Hepatocyte (in vitro differentiated cells): ENCODE results near the gene ARHGAP22. TPM values are rescaled to one million over a fixed set of nuclear protein-coding genes. Genes with fewer than 3 reads are reported as not detected.

Source experiments
- DNase-seq: peaks from one replicate; pipeline ENCODE4 v3.0.0-alpha.2; 2016; ENCODE audit warnings: low spot score
- H2AFZ ChIP-seq: fragments of 200-600 bp; sonication (generic); 2 replicates; pipeline ENCODE4 v1.6.0; 2016; ENCODE audit warnings: antibody characterized with exemption, mild to moderate bottlenecking
- H3K27ac ChIP-seq: fragments of 200-600 bp; sonication (generic); 2 replicates; pipeline ENCODE4 v1.5.1; 2016; ENCODE audit warnings: mild to moderate bottlenecking
- H3K27me3 ChIP-seq: fragments of 200-600 bp; sonication (generic); 2 replicates; pipeline ENCODE4 v1.6.1; 2016
- H3K36me3 ChIP-seq: fragments of 200-600 bp; sonication (generic); replicated peaks from 2 replicates; pipeline ENCODE4 v1.5.1; 2016; ENCODE audit warnings: low read depth; ENCODE audit not compliant: insufficient read depth
- H3K4me1 ChIP-seq: fragments of 200-600 bp; sonication (generic); 2 replicates; pipeline ENCODE4 v1.5.1; 2016; ENCODE audit warnings: mild to moderate bottlenecking, moderate library complexity; ENCODE audit not compliant: insufficient read depth
- H3K4me2 ChIP-seq: fragments of 200-600 bp; sonication (generic); 2 replicates; pipeline ENCODE4 v1.6.0; 2016
- H3K4me3 ChIP-seq: fragments of 200-600 bp; sonication (generic); 2 replicates; pipeline ENCODE4 v1.5.1; 2016; ENCODE audit warnings: mild to moderate bottlenecking
- H3K79me2 ChIP-seq: fragments of 200-600 bp; sonication (generic); 2 replicates; pipeline ENCODE4 v1.6.0; 2017; ENCODE audit warnings: mild to moderate bottlenecking
- H3K9me2 ChIP-seq: fragments of 200-600 bp; sonication (generic); replicated peaks from 2 replicates; pipeline ENCODE4 v1.6.0; 2017; ENCODE audit warnings: mild to moderate bottlenecking; ENCODE audit not compliant: insufficient read depth
- H3K9me3 ChIP-seq: fragments of 200-600 bp; sonication (generic); 2 replicates; pipeline ENCODE4 v1.5.1; 2016; ENCODE audit warnings: low read depth, mild to moderate bottlenecking
- H4K20me1 ChIP-seq: fragments of 200-600 bp; sonication (generic); 2 replicates; pipeline ENCODE4 v1.6.0; 2016; ENCODE audit warnings: mild to moderate bottlenecking; ENCODE audit not compliant: insufficient read depth, poor library complexity, severe bottlenecking
- CTCF ChIP-seq: fragments of 200-600 bp; sonication (generic); IDR thresholded peaks from 2 replicates; pipeline ENCODE4 v1.5.1; 2016; ENCODE audit warnings: antibody characterized with exemption, mild to moderate bottlenecking; ENCODE audit not compliant: poor library complexity
- EZH2 ChIP-seq: fragments of 200-600 bp; sonication (generic); IDR thresholded peaks from 2 replicates; pipeline ENCODE4 v1.6.1; 2016; ENCODE audit warnings: antibody characterized with exemption, mild to moderate bottlenecking, borderline replicate concordance
- EZH2phosphoT487 ChIP-seq: fragments of 200-600 bp; sonication (generic); IDR thresholded peaks from one replicate; pipeline ENCODE4 v1.6.1; 2018; ENCODE audit warnings: antibody characterized with exemption, mild to moderate bottlenecking, low read depth, moderate library complexity; ENCODE audit not compliant: unreplicated experiment, severe bottlenecking
- WGBS: methylation state at CpG from one replicate; pipeline ENCODE4 v1.1.6; 2016; ENCODE audit warnings: low lambda C conversion rate; ENCODE audit errors: missing lambda C conversion rate; 5-methylcytosine and 5-hydroxymethylcytosine counted together
- polyA plus RNA-seq: library from polyadenylated mRNA; unstranded; fragments of >200 nt; fragmentation: Nextera tagmentation; extraction: Ambion mirVana; gene quantifications from 2 replicates; pipeline ENCODE4 v1.2.1, GENCODE V29; 2016
- total RNA-seq: library from RNA; depleted of rRNA; stranded (reverse); fragments of >200 nt; gene quantifications from 2 replicates; pipeline ENCODE4 v1.2.3, GENCODE V29; 2014

ARHGAP22 gene
- total and polyA plus RNA-seq, 2 experiments from 2014 or later, result 1.7 to 1.8 TPM

GRCh38 chr10:48555310-48556042, 49.4 kb downstream of the ARHGAP22 start:
- Histone ChIP-seq H3K4me3 (no peak overlapping the region), H4K20me1 (no peaks in the 10 kb centered on the region), H3K4me1 (no peaks in the 10 kb centered on the region), H3K79me2 (no peaks in the 10 kb centered on the region), H3K4me2 (no peak overlapping the region), H3K36me3 (no peaks in the 10 kb centered on the region), H2AFZ (no peak overlapping the region), H3K27me3 (no peaks in the 10 kb centered on the region), H3K27ac (no peak overlapping the region), H3K9me3 (no peaks in the 10 kb centered on the region), H3K9me2 (no peaks in the 10 kb centered on the region)
- no peak for TF ChIP-seq CTCF
- TF ChIP-seq EZH2phosphoT487, result no peak
- TF ChIP-seq EZH2, result no peak
- WGBS, result 90% methylated on average over 9 of the region's 9 CpGs
- no peak for DNase-seq

GRCh38 chr10:48554656-48555055, 50.2 kb downstream of the ARHGAP22 start:
- TF ChIP-seq CTCF (no peak), EZH2 (no peak), EZH2phosphoT487 (no peak)
- Histone ChIP-seq H3K9me2 (no peaks in the 10 kb centered on the region), H3K27ac (no peak overlapping the region), H2AFZ (no peak overlapping the region), H3K27me3 (no peaks in the 10 kb centered on the region), H3K9me3 (no peaks in the 10 kb centered on the region), H3K4me1 (no peaks in the 10 kb centered on the region), H4K20me1 (no peaks in the 10 kb centered on the region), H3K4me2 (no peak overlapping the region), H3K79me2 (no peaks in the 10 kb centered on the region), H3K4me3 (no peak overlapping the region), H3K36me3 (no peaks in the 10 kb centered on the region)
- WGBS, result 73% methylated on average over 3 of the region's 3 CpGs
- no peak for DNase-seq

GRCh38 chr10:48554246-48554645, 50.6 kb downstream of the ARHGAP22 start:
- DNase-seq, result no peak
- H3K4me1 ChIP-seq, result no peaks in the 10 kb centered on the region
- H4K20me1 ChIP-seq, result no peaks in the 10 kb centered on the region
- no peaks in the 10 kb centered on the region for H3K9me3 ChIP-seq
- no peak overlapping the region for H2AFZ ChIP-seq
- H3K27me3 ChIP-seq, result no peaks in the 10 kb centered on the region
- no peaks in the 10 kb centered on the region for H3K79me2 ChIP-seq
- H3K36me3 ChIP-seq, result no peaks in the 10 kb centered on the region
- no peak overlapping the region for H3K4me2 ChIP-seq
- H3K4me3 ChIP-seq, result no peak overlapping the region
- 91% methylated on average over 3 of the region's 3 CpGs for WGBS
- no peak for TF ChIP-seq EZH2
- TF ChIP-seq EZH2phosphoT487, result no peak
- no peak for TF ChIP-seq CTCF
- H3K27ac ChIP-seq, result no peak overlapping the region
- no peaks in the 10 kb centered on the region for H3K9me2 ChIP-seq
